HG02943 (cell line): Measurements from ENCODE around the gene GMDS.

Experiments used
- ATAC-seq: cut with Tn5 transposase; IDR thresholded peaks from one replicate; pipeline ENCODE4 v1.9.1; 2021; ENCODE audit warnings: mild to moderate bottlenecking, low read depth, moderate library complexity; ENCODE audit not compliant: unreplicated experiment

The GMDS gene

GRCh38 chr6:2182251-2182650, 63.2 kb downstream of the GMDS start:
- no peak for ATAC-seq

- ATAC-seq, result no peak
Measured at GRCh38 chr6:2181567-2181966, 63.8 kb downstream of the GMDS start.

GRCh38 chr6:2179950-2180349, 65.5 kb downstream of the GMDS start:
- no peak for ATAC-seq

- ATAC-seq, result no peak
Measured at GRCh38 chr6:2179241-2179640, 66.2 kb downstream of the GMDS start.

GRCh38 chr6:2178125-2178524, 67.3 kb downstream of the GMDS start:
- ATAC-seq, result no peak

- no peak for ATAC-seq
Measured at GRCh38 chr6:2175825-2176224, 69.6 kb downstream of the GMDS start.

GRCh38 chr6:2173203-2173961, 72.0 kb downstream of the GMDS start:
- ATAC-seq, result no peak

GRCh38 chr6:2171728-2172127, 73.7 kb downstream of the GMDS start:
- ATAC-seq, result no peak

- ATAC-seq, result no peak
Measured at GRCh38 chr6:2168480-2168879, 76.9 kb downstream of the GMDS start.

GRCh38 chr6:2166717-2167116, 78.7 kb downstream of the GMDS start:
- no peak for ATAC-seq

GRCh38 chr6:2165286-2165685, 80.1 kb downstream of the GMDS start:
- ATAC-seq, result no peak

GRCh38 chr6:2164481-2164880, 80.9 kb downstream of the GMDS start:
- ATAC-seq, result no peak

- no peak for ATAC-seq
Measured at GRCh38 chr6:2162079-2162445, 83.3 kb downstream of the GMDS start.

GRCh38 chr6:2158596-2159271, 86.7 kb downstream of the GMDS start:
- ATAC-seq, result no peak

- no peak for ATAC-seq
Measured at GRCh38 chr6:2157441-2158127, 87.8 kb downstream of the GMDS start.

- ATAC-seq, result no peak
Measured at GRCh38 chr6:2155206-2155605, 90.2 kb downstream of the GMDS start.

- ATAC-seq, result no peak
Measured at GRCh38 chr6:2149361-2150006, 95.9 kb downstream of the GMDS start.

- ATAC-seq, result no peak
Measured at GRCh38 chr6:2148748-2149147, 96.7 kb downstream of the GMDS start.

- ATAC-seq, result no peak
Measured at GRCh38 chr6:2147766-2148448, 97.5 kb downstream of the GMDS start.

- no peak for ATAC-seq
Measured at GRCh38 chr6:2147261-2147660, 98.1 kb downstream of the GMDS start.

- no peak for ATAC-seq
Measured at GRCh38 chr6:2144210-2144609, 101.2 kb downstream of the GMDS start.
